ENCODE measurements around the gene XDH.

XDH gene

DNA sequence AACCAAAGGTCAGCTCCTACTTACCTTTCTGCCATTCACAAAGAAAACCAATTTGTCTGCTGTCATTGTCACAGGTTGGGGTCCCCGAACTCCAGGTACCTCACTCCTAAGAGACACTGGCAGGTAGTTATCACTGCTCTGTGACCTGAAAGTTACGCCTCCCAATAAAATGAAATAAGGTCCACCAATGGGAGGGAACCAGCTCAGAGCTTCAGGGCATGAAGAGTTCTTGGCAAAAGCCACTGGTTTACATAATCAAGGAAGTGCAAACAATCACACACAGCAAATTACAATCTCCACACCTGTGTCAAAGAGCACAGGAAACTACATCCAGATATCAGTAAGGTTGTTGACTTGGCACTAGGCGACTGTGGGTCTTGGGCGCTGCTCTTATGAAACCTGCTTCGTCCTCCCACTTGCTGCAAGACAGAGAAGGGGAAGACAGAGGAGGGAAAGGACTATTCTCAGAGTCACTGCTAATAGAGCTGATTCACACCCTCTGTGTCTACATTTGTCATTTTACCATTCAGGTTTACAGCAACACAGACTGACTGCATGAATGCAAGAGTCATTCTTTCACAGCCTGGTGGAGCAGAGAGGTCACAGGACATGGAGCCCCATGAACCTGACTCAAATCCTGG is at the start of gene XDH:
TSS of gene XDH (minus strand) at position 142 of the 641 bp plus-strand sequence. CDS start at position 66, 76 bp downstream.
- DNase-seq (ENCODE audit: low spot score): no peak

GRCh38 chr2:31457651-31458050 is 43.1 kb upstream of the XDH start:
- no peak for DNase-seq (ENCODE audit: low spot score)

GRCh38 chr2:31446848-31447247 is 32.3 kb upstream of the XDH start:
- no peak for DNase-seq (ENCODE audit: low spot score)

DNA sequence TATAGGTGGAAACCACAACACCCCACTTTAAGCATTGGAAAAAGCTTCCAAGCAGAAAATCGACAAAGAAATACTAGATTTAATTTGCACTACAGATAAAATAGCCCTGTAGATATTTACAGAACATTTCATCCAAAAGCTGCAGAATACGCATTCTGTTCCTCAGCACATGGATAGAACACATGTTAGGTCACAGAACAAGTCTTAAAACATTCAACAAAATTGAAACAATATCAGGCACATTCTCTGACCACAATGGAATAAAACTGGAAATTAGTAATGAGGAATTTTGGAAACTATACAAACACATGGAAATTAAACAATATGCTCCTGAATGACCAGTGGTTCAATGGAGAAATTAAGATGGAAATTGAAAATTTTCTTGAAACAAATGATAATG is 27.8 kb upstream of the XDH start:
- DNase-seq (ENCODE audit: low spot score): no peak

DNA sequence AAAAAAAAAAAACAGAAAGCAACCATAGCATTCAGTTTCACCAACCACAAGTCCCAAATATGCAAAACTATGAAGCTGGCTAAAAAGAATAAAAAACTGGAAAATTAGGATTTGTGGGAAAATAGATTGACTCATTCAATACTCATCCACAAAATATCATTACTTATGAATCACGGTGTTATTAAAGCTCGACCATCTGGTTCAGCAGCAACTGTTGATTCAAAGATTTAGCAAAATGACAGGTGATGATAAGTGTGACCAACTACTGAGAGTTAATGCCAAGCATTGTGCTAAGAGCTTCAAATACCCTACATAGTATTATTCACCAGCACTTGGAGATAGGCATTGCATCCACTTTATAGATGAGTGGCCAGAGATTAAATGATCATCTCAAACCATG is 26.2 kb upstream of the XDH start:
- DNase-seq (ENCODE audit: low spot score): no peak

DNA sequence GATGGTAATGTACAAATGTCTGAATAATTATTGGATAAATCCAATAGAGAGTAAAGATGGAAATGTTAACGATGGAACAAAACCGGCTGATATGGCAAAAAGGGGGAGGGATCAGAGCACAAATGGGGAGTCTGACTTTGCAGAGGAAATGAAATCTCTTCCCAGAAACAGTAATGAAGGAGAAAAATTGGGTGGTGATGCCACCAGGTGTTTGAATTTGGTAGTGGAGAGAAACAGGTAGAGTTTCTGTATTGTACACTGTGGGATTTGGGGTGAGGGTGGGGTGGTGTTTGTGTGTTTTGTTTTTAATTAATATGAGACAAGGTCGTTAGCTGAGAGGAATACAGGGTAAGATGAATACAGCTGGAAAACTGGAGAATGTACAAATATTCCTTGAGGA is 20.4 kb upstream of the XDH start:
- no peak for DNase-seq (ENCODE audit: low spot score)

- no peak for DNase-seq (ENCODE audit: low spot score)
Observed at GRCh38 chr2:31433541-31433940, 19.0 kb upstream of the XDH start.

DNA sequence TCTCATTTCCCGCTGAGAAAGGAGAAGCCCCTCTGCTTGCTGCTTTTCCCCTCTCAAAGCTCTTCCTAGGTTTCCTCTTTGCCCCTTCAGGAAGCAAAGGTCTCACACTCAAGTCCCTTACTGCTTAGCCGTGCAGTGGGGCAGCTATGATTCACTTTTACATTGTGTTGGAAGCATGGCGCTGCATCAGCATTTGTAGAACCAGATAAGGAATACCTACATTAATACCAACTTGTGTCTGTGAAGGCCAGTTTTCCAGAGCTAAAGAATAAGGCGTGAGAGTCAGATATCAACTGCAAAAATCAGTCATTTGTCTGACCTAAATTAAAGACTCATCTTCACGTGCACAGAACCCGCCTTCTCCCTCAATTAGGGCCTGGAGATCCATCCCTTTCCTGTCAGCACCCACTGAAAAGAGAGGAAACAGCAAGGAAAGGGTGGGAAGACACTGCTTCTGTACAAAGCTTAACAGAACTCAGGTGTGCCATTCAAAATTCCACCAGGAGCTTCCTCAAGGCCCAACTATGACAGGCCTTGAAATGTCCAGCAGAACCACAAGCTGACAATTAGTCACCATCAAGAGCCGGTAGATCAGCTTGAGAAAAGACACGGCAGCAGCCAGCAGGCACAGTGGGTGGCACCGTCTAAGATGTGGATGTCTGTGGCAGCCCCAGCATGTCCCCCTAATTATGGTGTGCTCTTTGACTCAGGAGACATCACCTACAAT is 16.1 kb upstream of the XDH start:
- DNase-seq (ENCODE audit: low spot score): no peak

DNA sequence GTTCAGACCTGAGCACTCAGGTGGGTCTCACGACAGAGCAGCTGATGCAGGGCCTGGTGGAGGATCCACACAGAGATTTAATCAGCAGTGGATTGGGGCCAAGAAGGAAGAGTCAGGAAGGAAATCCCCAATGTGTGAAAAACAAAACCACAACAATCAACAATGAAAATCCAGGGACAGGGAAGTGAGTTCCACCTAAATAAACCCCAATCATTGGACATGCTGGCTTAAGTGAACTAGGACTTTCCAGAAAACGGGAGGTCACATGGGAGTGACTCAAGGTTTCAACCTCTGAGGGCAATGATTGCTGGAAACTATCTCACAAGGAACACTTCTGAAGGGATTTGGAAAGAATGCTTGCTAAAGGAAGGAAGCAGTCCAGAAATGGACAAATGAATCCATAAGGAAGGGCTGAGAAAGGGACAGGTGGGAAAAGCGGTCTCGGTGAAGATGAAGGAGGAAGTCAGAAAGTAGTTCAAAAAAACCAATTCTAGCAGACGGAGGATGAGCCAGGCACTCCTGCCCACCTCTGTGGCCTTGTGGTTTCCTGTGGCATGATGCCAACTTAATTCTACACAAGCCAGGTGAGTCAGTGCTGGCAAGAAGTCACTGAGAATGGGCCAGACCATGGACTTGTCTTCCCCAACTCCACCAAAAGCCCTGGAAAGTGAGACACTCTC is 15.4 kb upstream of the XDH start:
- no peak for DNase-seq (ENCODE audit: low spot score)

GRCh38 chr2:31429040-31429439 is 14.5 kb upstream of the XDH start:
- no peak for DNase-seq (ENCODE audit: low spot score)

DNA sequence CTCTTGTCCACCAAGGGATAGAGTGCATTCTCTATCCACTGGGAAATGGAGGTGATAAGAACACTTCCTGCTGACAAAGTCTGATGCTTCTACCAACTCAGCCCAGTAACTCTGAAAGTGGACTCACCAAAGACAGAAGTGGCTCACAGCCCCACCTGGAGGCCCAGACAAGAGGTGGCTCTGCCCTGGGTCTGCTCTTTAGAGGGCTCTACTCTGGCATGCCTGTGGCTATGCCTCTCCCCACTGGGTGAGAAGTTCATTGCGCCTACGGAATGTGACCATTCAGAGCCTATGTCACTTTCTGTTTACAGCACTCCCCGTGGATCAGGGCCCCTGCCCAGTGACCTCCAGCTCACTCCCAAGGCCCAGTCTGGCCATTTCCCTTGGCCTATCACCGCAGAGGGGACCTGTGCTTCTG is 13.5 kb upstream of the XDH start:
- no peak for DNase-seq (ENCODE audit: low spot score)

- DNase-seq (ENCODE audit: low spot score): no peak
Observed at GRCh38 chr2:31426096-31426495, 11.6 kb upstream of the XDH start.

- no peak for DNase-seq (ENCODE audit: low spot score)
Observed at GRCh38 chr2:31421634-31422033, 7.1 kb upstream of the XDH start.

DNA sequence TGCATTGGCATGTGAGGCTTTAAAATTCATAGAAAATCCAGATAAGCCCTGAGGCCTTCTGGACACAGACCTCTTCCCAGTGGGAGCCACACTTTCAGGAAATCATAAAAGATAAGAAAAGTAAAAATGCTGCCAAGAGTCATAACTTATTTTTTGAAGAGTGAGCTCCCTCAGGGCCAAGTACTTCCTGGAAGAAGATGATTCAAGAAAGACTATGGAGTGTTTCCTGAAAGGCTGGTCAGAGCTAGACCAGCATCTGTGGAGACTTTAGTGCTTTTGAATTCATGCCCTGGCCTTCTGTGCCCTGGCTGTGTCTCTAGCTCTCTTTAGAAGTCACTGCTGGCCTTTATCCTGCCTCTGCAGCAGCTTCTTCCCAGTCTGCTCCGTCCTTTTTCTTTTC is 6.4 kb upstream of the XDH start:
- no peak for DNase-seq (ENCODE audit: low spot score)

GRCh38 chr2:31419386-31419785 is 4.8 kb upstream of the XDH start:
- DNase-seq (ENCODE audit: low spot score): no peak

DNA sequence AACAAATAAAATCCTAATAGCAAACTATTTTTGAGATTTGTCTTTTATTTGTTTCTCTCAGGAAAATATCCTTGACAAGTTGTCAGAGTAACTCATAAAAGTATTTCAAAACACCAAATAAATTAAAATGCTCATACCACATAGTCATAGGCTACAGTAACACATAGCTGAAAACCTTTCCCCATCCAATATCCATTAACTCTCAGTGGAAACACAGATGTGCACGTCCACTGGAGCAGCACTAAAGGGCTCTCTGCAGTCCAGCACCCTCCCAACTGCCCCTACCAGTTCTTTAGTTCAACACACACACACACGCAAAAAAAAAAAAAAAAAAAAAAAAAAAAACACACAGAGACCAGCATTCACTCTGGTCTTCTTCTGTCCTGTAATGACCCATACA is 879 bp upstream of the XDH start:
- no peak for DNase-seq (ENCODE audit: low spot score)

- no peak for DNase-seq (ENCODE audit: low spot score)
Observed at GRCh38 chr2:31413862-31414550, 536 bp downstream of the XDH start.

DNA sequence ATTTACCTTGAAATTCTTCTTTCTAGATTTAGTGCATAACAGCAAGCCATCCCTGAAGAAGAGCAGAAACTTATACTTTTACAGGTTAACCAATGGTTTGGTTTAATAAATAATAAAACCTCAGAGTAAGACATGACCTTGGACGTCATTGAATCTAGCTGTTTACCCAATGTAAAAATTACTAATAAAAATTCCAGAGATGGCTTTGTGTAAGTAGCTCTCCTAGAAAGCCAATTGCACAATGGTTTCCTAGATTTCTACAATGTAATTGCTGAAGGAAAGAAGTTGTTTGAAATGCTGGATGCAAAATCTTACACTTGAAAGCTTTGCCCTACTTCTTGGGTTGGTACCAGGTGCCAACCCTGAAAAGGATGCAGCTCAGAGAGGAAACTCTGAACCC is 1.5 kb downstream of the XDH start:
- DNase-seq (ENCODE audit: low spot score): no peak

- DNase-seq (ENCODE audit: low spot score): no peak
Observed at GRCh38 chr2:31411771-31412170, 2.8 kb downstream of the XDH start.

DNA sequence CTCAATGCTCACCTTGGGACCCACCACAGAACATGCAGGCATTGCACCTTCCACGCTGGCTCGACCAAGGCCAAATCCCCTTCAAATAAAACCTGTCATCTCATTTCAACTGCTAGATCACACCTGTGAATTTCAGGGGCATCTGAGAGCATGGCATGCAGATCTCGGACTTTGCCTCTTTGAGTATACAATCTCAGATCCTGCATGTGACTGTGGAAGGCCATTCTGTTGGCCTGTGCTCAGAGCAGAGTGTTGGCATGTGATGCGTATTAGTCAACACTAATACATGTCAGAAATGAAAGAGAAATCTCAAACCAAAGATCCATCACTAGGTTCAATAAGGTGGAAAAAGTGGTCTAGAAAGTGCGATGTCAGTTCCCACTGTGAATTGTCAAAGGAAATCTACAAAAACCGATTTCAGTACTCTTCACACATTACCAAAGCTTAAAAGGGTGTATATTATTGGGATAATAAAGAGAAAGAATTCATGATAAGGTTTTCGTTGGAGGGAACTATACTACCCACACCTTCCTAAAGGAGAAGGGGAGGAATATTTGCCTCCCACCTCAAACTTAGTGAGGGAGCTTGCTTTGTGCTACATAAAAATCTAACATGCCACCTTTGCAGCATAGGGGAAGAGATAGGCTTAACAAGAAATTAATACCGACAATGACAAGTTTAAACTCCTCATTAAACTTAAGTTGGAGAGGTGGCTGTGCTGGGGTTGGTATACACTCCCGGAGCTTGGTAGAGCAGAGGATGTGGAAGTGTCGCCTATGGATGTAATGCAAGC is 7.8 kb downstream of the XDH start:
- no peak for DNase-seq (ENCODE audit: low spot score)

- DNase-seq (ENCODE audit: low spot score): no peak
Observed at GRCh38 chr2:31404827-31405226, 9.7 kb downstream of the XDH start.

GRCh38 chr2:31404302-31404701 is 10.2 kb downstream of the XDH start:
- no peak for DNase-seq (ENCODE audit: low spot score)

Measured in globus pallidus (tissue), 1 donor.